Adipose tissue (tissue), 3 donors: ENCODE measurements around the gene OR2A1. TPM values are rescaled to one million over a fixed set of nuclear protein-coding genes. Genes with fewer than 3 reads are reported as not detected.
"Not testable (repeated sequence)": the region's sequence is repeated elsewhere in the genome, so short reads cannot be mapped to it uniquely, and the experiment has no call there.

Experiments
- H3K27ac ChIP-seq: one replicate; pipeline ENCODE4 v1.5.1; 2013; ENCODE audit warnings: low read depth, low read length
- WGBS, 3 donors: extraction: QIAGEN DNeasy Blood & Tissue Kit; methylation state at CpG; one replicate each; pipeline ENCODE4 v1.1.7; 2013; 5-methylcytosine and 5-hydroxymethylcytosine counted together
- polyA plus RNA-seq, 3 donors: library from polyadenylated mRNA; stranded (reverse); fragments of 200-250 nt; gene quantifications; one replicate each; pipeline ENCODE4 v1.2.3, GENCODE V29; 2013
- donor health status: healthy with polysubstance abuse.
- donor health status: Bipolar disorder and iron deficiency.
- donor health status: healthy.

The OR2A1 gene, protein sequence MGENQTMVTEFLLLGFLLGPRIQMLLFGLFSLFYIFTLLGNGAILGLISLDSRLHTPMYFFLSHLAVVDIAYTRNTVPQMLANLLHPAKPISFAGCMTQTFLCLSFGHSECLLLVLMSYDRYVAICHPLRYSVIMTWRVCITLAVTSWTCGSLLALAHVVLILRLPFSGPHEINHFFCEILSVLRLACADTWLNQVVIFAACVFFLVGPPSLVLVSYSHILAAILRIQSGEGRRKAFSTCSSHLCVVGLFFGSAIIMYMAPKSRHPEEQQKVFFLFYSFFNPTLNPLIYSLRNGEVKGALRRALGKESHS
- under 1 TPM in 2 of 3 donors, not detected in 1; 0.05 to 0.07 TPM for polyA plus RNA-seq

DNA sequence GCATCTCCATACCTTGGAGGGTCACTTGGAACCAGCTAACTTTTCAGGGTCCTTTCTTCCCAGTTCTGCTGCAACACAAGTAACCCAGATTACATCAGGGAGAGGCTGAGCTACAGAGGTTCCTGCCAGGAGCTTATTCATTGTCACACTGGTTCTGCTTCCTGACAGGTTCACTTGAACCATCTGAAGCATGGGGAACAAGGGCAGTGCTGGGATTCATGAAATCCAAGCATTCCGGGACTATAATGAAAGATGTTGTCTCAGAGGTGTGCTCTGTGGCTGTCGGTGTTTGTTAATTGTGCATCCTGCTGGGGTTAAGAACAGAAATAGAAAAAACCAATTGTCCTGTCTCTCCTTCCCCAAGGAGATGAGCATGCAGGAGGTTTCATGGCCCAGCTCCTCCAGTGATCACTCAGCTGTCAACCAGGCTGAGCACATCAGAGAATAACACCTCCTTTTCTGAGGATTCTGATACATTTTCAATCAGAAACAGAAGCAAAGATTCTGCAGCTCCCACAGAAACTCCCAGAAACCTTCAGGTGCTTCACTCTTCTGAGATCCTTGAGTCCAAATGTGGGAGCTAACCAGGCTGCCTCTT is at the start of gene OR2A1:
Gene OR2A1, plus strand, starts transcription at position 548 of the 598 bp plus-strand sequence. CDS start 5,706 bp downstream, outside the sequence.
- H3K27ac ChIP-seq = not testable (repeated sequence)
- whole genome bisulfite sequencing, 3 donors = 92% methylated on average over 1 of the region's 2 CpGs; no CpG with 5 or more reads in 2 of the 3 donors

GRCh38 chr7:144264692-144265091 is 47.5 kb upstream of the OR2A1 start, which contains the start of gene OR2A7:
TSS of gene OR2A7 (minus strand) at chr7:144264792. CDS start at chr7:144259628, 5,164 bp downstream.
- WGBS, 3 donors = 97 to 99% (median 97%) methylated on average over 6 of the region's 7 CpGs

DNA sequence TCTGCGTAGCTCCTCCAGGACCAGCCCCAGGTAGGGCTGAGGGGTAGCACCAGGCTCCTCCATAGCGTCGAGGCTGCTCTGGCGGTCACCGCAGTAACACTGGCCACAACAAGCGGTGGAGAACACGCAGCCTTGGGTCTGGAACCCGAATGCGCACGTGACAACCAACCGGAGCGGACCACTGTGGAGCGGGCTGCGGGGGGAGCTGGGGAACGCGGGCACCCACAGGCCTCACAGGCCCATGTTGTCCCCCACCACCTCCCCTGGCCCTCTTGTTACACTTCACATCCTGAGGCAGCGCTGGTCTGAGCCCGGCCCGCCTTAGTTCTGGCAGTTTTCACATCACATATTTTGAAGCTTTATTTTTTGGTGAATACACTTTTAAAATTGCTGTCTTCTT is 43.0 kb upstream of the OR2A1 start, which contains the start of gene CTAGE8:
Gene CTAGE8, minus strand, starts transcription at position 101 of the 400 bp plus-strand sequence. Its CDS starts 38 bp downstream, at position 63.
- WGBS, 3 donors = no CpG with 5 or more reads among the region's 19 CpGs
- not testable (repeated sequence) for H3K27ac ChIP-seq

More at GRCh38 chr7:144264692-144265091, 47.5 kb upstream of the OR2A1 start, which contains the start of gene OR2A7:
- H3K27ac ChIP-seq = not testable (repeated sequence)

DNA sequence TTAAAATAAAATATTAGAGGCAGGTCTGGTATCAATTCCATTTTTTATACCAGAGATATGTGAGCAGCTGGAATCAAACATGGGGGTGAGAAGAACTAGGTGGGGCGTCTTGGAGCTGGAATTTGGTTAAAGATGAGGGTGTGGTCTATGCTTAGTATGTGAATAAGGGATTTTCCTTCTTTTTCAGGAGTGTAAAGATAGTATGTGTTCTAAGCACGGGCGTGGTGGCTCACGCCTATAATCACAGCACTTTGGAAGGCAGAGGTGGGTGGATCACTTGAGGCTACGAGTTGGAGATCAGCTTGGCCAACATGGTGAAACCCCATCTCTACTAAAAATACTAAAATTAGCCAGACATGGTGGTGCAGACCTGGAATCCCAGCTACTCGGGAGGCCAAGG is 36.9 kb upstream of the OR2A1 start:
- not testable (repeated sequence) for H3K27ac ChIP-seq
- 97 to 98% (median 97%) methylated on average over 4 of the region's 6 CpGs for WGBS, 3 donors

DNA sequence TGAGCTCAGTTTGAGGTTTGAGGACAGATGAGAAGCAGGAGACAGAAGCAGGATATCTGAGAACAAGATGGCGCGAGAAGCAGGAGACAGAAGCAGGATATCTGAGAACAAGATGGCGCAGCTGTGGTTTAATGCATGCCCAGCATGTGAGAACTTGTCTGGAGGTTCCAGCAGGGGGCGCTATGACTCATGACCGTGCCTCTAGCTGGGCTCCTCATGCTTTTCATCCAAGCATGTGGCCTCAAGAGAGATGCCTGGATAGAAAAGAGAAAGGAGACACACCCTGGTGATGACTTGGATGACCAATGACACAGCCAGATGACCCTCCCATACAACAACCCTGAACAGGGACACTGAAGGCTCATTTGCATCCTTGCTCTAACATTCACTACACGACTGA is 32.2 kb upstream of the OR2A1 start:
- H3K27ac ChIP-seq = not testable (repeated sequence)
- 96 to 99% (median 97%) methylated on average over 2 to 3 of the region's 6 CpGs for WGBS, 3 donors

DNA sequence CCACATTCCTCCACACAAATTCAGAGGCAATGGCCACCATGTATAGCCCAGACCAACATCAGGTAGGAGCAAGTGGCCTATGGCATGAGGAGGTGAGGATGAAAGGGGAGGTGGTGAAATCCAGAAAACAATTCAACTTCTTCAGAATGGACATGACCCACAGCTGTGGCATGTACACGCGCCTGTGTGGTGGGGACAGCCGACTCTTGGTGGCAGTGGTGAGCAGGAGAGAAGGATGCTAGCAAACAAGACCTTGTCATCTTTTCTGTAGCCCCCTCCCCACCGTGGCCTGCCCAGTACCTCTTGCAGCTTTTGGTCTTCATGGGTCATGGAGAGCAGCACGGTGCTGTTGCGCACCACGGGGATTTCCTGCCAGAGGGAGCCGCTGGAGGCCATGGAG is 30.2 kb upstream of the OR2A1 start:
- whole genome bisulfite sequencing, 3 donors = no CpG with 5 or more reads among the region's 8 CpGs
- not testable (repeated sequence) for H3K27ac ChIP-seq

DNA sequence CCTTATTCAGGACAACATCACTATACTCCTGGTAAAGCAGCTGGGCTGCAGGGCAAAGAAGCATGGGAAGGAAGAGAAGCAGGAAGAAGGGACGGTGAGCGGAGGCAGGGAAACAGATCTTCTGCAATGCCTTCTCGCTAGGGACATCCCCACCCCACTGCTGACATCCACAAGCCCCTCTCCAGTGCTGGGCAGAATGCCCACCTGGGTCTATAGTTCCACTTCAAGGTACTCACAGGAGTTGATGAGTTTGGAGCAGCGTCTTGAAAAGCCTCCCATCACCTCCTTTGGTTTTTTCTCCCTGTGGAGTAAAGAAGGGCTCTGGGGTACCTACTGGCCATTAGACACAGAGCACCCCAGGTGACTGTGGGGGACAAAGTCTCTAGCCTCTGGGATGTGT is 29.7 kb upstream of the OR2A1 start:
- H3K27ac ChIP-seq = not testable (repeated sequence)
- WGBS, 3 donors = 89 to 98% (median 97%) methylated on average over 2 of the region's 4 CpGs

DNA sequence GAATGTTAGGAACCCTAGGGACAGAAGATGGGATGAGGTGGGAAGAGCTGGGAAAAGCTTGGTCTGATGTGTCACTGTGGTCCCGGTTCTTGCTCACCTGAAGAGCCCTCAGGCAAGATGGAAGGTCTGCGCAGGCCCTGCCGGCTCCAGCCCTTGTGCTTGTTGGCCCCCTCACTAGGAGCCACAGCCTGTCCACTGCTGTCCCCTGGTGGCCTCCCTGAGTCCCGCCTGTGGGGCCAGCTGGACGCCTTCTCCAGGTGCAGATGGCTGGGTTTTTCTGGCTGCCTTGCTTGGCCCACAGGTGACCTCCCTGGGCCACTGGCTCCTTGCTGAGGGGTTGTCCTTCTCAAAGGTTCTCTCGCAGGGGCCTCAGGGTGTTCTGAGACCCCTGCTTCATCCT is 28.5 kb upstream of the OR2A1 start:
- H3K27ac ChIP-seq = not testable (repeated sequence)
- no CpG with 5 or more reads among the region's 6 CpGs for WGBS, 3 donors

DNA sequence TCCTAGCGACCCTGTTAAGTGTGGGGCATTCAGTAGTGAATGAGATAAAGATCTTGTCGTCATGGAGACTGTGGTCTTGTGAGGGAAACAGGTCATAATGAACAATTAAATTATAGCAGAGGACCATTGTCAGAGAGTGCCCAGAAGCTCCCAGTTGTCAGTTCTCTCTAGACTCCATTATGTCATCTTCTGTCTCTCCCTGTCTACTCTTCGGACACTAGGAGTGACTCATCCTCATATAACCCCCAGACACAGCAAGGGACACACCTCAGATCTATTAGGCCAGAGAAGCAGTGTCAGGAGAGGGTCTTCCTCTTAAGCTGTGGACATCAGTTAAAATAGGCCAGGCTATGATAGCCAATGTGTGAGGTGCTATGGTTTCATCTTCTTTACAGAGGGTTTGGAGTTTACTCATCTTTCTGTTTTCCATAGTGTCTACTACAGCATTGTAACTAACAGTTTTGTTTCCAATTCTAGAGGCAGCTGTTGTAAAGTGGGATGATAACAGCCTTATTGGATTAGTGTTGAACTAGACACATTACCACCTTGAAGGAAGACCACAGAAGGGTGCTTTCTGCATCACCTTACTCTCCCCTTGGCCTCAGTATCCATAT is 24.9 kb upstream of the OR2A1 start:
- not testable (repeated sequence) for H3K27ac ChIP-seq
- WGBS, 3 donors = no CpG with 5 or more reads among the region's 3 CpGs

GRCh38 chr7:144291607-144292006 is 20.6 kb upstream of the OR2A1 start:
- 31 to 50% (median 41%) methylated on average over 2 of the region's 4 CpGs for WGBS, 3 donors

GRCh38 chr7:144292384-144293161 is 19.6 kb upstream of the OR2A1 start:
- H3K27ac ChIP-seq = not testable (repeated sequence)
- 94 to 98% (median 94%) methylated on average over 2 of the region's 14 CpGs for WGBS, 3 donors

More at GRCh38 chr7:144291607-144292006, 20.6 kb upstream of the OR2A1 start:
- H3K27ac ChIP-seq = not testable (repeated sequence)

DNA sequence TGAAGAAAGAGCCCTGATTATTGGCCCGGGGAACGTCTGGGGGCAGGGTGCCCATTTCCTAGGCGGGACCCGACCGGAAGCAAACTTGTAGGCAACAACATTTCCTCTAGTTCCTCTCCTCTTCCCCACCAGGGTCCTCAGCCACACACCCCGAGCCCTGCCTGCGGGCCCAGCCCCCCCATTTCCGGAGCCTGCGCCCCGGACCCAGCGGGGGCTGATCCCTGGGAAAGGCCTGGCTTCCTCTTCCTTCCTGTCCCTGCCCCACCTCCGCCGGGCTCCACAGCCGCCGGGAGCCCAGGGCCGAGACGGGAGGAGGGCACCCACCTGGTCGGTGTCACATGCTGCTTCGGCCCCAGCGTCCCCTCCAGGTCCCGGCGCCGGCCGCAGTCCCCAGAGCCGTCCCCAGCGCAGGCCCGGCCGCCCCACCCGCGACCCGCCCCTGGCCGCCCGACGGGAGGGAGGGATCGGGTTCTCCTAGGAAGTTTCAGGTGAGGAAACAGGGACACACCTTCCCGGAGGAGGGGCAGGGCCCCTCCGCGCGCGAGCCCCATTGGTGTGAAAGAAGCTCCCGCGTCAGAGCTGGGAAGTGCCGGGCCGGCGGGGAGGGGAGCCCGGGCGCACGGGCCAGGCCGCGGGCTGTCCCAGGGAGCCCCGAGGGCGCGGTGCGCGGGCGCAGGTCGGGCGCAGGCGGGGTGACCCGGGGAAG is 18.3 kb upstream of the OR2A1 start:
- whole genome bisulfite sequencing, 3 donors = no CpG with 5 or more reads among the region's 60 CpGs
- H3K27ac ChIP-seq = not testable (repeated sequence)

GRCh38 chr7:144302578-144303303 is 9.5 kb upstream of the OR2A1 start:
- H3K27ac ChIP-seq = not testable (repeated sequence)
- no CpG with 5 or more reads among the region's 1 CpG for WGBS, 3 donors

DNA sequence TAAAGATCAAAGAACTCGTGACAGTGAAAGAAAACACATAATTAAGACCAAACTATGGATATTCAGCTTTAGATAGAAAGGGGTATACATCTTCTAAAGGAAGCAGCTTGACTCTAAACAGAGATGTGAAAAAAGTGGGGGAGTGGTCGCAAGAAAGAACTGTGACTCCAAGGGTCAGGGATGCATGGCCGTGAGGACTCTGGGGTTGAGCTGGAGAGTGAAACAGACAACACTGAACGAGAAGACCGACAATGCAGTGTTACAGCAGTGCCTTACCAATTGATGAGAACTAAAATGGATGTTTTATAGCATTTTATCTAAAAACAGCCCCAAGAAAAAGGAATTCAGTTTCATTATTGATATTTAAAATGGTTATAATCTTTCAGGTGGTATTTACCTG is 8.6 kb upstream of the OR2A1 start:
- no CpG with 5 or more reads among the region's 5 CpGs for WGBS, 3 donors
- H3K27ac ChIP-seq = not testable (repeated sequence)

DNA sequence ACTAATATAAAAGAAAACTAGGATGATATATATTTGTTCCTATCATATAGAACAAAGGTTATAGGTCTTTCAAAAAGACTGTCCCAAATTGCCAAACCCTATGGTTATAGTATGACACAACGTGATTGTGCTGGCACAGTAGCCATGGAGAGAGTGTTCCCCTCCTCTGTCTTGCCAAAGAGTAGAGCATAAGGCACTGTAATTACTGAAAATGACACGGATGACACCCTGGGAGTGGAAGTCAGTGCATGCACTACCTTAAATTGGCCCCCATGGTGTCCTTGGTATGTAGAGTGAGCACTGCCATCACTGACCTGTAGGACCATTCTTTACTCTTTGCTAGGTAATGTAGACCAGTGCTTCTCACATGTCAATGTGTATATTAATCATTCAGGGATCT is 7.1 kb upstream of the OR2A1 start:
- not testable (repeated sequence) for H3K27ac ChIP-seq
- no CpG with 5 or more reads among the region's 2 CpGs for WGBS, 3 donors

DNA sequence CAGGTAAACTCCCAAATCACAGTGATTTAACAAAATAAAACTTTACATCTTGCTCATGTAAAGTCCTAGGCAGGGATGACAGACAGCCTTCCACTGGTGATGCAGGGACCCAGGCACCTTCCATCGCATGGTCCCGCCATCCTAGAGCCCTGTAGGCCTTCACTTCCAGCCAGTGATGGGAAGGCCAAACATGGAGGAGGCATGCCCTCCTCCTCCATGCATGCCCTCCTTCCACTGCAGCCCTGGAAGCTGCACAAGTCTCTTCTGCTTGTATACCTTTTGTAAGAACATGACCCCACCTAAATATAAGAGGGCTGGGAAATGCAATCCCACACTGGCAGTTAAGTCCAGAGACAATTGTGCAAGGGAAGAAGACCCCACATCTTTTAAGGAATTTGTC is 2.5 kb upstream of the OR2A1 start:
- WGBS, 3 donors = no CpG with 5 or more reads among the region's 2 CpGs
- H3K27ac ChIP-seq = not testable (repeated sequence)

DNA sequence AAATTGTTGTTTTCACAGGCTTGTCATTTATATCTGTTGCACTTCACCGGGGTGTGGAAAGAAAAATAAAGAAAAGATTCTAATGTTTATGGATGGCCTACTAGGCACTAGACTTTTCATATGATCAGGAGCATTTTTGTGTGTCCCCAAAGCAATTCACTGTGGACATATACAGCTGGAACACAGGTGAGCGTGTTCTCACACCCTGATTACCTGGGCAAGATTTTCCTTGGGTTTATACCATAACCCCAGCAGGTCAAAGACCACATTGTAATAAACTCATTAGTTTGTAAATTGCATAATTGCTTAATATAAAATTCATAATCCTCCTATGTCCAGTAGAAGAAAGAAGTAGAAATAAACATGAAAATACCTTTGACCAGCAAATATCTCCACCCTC is 1.0 kb upstream of the OR2A1 start:
- WGBS, 3 donors = 100% methylated on average over 1 of the region's 2 CpGs; no CpG with 5 or more reads in 2 of the 3 donors
- H3K27ac ChIP-seq = not testable (repeated sequence)
